ENCODE results near the gene HIP1R.

DNA sequence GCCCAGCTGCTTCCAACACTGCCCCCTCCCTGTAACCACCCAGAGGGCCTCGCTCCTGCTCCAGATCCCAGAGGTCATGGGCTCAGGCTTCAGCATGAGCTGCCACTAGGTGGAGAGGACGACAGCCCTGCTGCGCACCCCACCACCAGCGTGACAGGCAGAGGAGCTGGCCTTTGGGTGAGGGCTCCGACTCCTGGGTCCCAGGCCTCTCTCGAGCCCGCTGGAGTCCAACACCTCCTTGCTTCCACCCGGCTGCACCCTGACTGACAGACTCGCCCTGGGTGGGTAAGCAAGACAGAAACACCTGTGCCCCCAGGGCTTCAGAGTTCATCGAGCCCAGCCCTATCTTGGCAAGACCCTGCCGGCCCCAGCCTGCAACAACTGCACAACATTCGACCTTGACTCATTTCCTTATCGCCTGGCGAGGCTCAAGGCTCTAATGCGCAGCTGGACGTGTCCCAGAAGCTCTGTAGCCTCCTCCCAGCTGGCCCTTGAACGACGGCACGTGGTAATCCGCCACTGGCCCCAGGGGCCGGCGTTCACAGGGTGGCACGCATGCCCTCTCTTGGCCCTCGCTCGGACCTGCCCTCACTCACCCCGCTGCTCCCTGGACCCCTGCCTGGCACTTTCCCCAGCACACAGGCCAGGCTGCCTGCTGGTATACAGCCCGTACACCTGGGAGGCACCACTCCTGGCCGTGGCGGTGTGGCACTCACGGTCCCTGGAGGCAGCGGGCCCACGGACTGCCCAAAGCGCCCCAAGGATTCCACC, 32.6 kb downstream of the HIP1R start:
- TF ChIP-seq, protein P1, sequence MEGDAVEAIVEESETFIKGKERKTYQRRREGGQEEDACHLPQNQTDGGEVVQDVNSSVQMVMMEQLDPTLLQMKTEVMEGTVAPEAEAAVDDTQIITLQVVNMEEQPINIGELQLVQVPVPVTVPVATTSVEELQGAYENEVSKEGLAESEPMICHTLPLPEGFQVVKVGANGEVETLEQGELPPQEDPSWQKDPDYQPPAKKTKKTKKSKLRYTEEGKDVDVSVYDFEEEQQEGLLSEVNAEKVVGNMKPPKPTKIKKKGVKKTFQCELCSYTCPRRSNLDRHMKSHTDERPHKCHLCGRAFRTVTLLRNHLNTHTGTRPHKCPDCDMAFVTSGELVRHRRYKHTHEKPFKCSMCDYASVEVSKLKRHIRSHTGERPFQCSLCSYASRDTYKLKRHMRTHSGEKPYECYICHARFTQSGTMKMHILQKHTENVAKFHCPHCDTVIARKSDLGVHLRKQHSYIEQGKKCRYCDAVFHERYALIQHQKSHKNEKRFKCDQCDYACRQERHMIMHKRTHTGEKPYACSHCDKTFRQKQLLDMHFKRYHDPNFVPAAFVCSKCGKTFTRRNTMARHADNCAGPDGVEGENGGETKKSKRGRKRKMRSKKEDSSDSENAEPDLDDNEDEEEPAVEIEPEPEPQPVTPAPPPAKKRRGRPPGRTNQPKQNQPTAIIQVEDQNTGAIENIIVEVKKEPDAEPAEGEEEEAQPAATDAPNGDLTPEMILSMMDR (IDR thresholded peaks at IDR 0.05) = no peak
- TF ChIP-seq POLR2A (IDR thresholded peaks at IDR 0.05) = no peak

Data from thyroid gland (tissue), 4 donors.